ENCODE results near the gene EPHB2. TPM values are rescaled to one million over a fixed set of nuclear protein-coding genes. Genes with fewer than 3 reads are reported as not detected.

Gene EPHB2
- total RNA-seq, 2 donors from 2014 or later, result 34.0 to 50.7 TPM

GRCh38 chr1:22805672-22806038 is 95.0 kb downstream of the EPHB2 start:
- Mint-ChIP-seq H3K36me3 (ENCODE audit: low read depth) (peaks cover 5% of the 10 kb centered on the region), H3K4me1 (peaks cover 25% of the 10 kb centered on the region), H3K9me3 (no peaks in the 10 kb centered on the region), H3K27me3 (ENCODE audit: insufficient read depth) (no peaks in the 10 kb centered on the region), H3K27ac (peak overlapping the region; percentile 68), H3K4me3 (no peak overlapping the region)
- Histone ChIP-seq H3K9me3 (ENCODE audit: control insufficient read depth, low read length) (no peaks in the 10 kb centered on the region), H3K27me3 (ENCODE audit: control insufficient read depth, insufficient read depth, low read length, poor library complexity, severe bottlenecking) (no peaks in the 10 kb centered on the region), H3K9ac (ENCODE audit: extremely low read depth, low read length, poor library complexity, severe bottlenecking) (no peak overlapping the region), H3K4me1 (ENCODE audit: control insufficient read depth, insufficient read depth, low read length) (peaks cover 7% of the 10 kb centered on the region), H3K36me3 (ENCODE audit: control insufficient read depth, insufficient read depth, low read length) (no peaks in the 10 kb centered on the region), H3K4me3 (ENCODE audit: low read length) (no peak overlapping the region), H3K27ac (ENCODE audit: low read depth, low read length) (peak overlapping the region; percentile 68)
- peak; percentile 76 for DNase-seq
- peak; percentile 54 for TF ChIP-seq CTCF (conservative IDR thresholded peaks at IDR 0.05)
- 17 to 60% methylated on average over 1 to 4 of the region's 4 CpGs for WGBS, 2 experiments (ENCODE audit: insufficient coverage in 1 of 2, insufficient read length in 1 of 2)

GRCh38 chr1:22806584-22806983 is 95.9 kb downstream of the EPHB2 start:
- Histone ChIP-seq H3K9ac (ENCODE audit: extremely low read depth, low read length, poor library complexity, severe bottlenecking) (no peak overlapping the region), H3K4me3 (ENCODE audit: low read length) (no peak overlapping the region), H3K4me1 (ENCODE audit: control insufficient read depth, insufficient read depth, low read length) (peaks cover 4% of the 10 kb centered on the region), H3K27me3 (ENCODE audit: control insufficient read depth, insufficient read depth, low read length, poor library complexity, severe bottlenecking) (no peaks in the 10 kb centered on the region), H3K27ac (ENCODE audit: low read depth, low read length) (peak overlapping the region; percentile 79), H3K9me3 (ENCODE audit: control insufficient read depth, low read length) (no peaks in the 10 kb centered on the region), H3K36me3 (ENCODE audit: control insufficient read depth, insufficient read depth, low read length) (no peaks in the 10 kb centered on the region)
- no peak overlapping the region for H3K4me3 Mint-ChIP-seq
- H3K27ac Mint-ChIP-seq, result no peak overlapping the region
- 85 to 94% methylated on average over 5 to 12 of the region's 12 CpGs for WGBS, 2 experiments (ENCODE audit: insufficient coverage in 1 of 2, insufficient read length in 1 of 2)
- no peaks in the 10 kb centered on the region for H3K9me3 Mint-ChIP-seq
- H3K36me3 Mint-ChIP-seq (ENCODE audit: low read depth), result peaks cover 5% of the 10 kb centered on the region
- TF ChIP-seq CTCF (conservative IDR thresholded peaks at IDR 0.05), result no peak
- H3K27me3 Mint-ChIP-seq (ENCODE audit: insufficient read depth), result no peaks in the 10 kb centered on the region
- H3K4me1 Mint-ChIP-seq, result peaks cover 31% of the 10 kb centered on the region
- DNase-seq, result no peak

- no peaks in the 10 kb centered on the region for H3K9me3 Mint-ChIP-seq
- WGBS, 2 experiments (ENCODE audit: insufficient coverage in 1 of 2, insufficient read length in 1 of 2), result 93 to 100% methylated on average over 4 of the region's 4 CpGs
- H3K36me3 Mint-ChIP-seq (ENCODE audit: low read depth), result peaks cover 5% of the 10 kb centered on the region
- no peaks in the 10 kb centered on the region for H3K4me1 ChIP-seq (ENCODE audit: control insufficient read depth, insufficient read depth, low read length)
- no peak overlapping the region for H3K4me3 ChIP-seq (ENCODE audit: low read length)
- H3K4me3 Mint-ChIP-seq, result no peak overlapping the region
- no peaks in the 10 kb centered on the region for H3K27me3 ChIP-seq (ENCODE audit: control insufficient read depth, insufficient read depth, low read length, poor library complexity, severe bottlenecking)
- TF ChIP-seq CTCF (conservative IDR thresholded peaks at IDR 0.05), result no peak
- H3K36me3 ChIP-seq (ENCODE audit: control insufficient read depth, insufficient read depth, low read length), result no peaks in the 10 kb centered on the region
- no peak for DNase-seq
- H3K27me3 Mint-ChIP-seq (ENCODE audit: insufficient read depth), result no peaks in the 10 kb centered on the region
- H3K4me1 Mint-ChIP-seq, result peaks cover 24% of the 10 kb centered on the region
- no peak overlapping the region for H3K9ac ChIP-seq (ENCODE audit: extremely low read depth, low read length, poor library complexity, severe bottlenecking)
- H3K9me3 ChIP-seq (ENCODE audit: control insufficient read depth, low read length), result no peaks in the 10 kb centered on the region
- H3K27ac ChIP-seq (ENCODE audit: low read depth, low read length), result peak overlapping the region; percentile 79
- H3K27ac Mint-ChIP-seq, result no peak overlapping the region
Measured at GRCh38 chr1:22807340-22807739, 96.7 kb downstream of the EPHB2 start.
